Measurements from ENCODE around the gene UBP1. TPM values are rescaled to one million over a fixed set of nuclear protein-coding genes. Genes with fewer than 3 reads are reported as not detected.

The UBP1 gene
- total and polyA plus RNA-seq, 9 of the 15 experiments (the other 6 are each of a cell fraction or from before 2014, with no cell fraction given) = 13.6 to 143 (median 79.6) TPM

DNA sequence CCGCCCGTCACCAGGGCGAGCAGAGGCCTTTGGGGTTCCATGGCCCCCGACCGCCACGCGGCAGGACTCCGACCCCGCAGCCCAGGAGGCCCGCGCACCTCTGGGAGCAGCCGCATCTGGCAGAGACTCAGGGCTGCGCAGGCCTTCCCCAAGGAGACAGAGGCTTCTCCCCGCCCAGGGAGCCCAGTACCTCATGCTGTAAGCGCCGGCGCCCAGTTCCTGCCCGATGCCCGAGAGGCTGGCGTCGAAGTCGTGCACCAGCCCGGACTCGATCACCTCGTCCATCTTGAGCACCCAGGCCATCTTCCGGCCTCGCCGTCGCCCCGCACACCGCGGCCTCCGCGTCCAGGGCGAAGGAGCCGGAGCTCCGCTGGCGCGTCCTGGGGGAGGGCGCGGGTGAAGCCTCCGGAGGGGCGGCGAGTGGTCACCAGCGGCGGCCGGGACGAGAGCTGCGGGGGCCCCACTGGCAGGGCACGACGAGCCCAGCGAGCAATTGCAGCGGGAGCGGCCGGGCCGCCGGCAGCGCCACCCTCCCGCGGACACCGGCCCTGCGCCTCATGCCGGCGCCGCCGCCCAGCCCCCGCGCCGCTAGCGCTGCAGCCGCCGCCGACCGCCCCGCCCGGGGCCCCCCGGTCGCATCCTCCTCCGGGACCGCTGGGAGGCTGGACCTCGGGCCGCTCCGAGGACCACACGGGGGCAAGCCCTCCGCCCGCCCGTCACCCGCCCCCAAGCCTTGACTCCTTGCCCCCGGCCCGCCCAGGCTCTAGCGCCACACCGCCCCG is 468 bp downstream of the UBP1 start (continued):
- TF ChIP-seq, protein P1, sequence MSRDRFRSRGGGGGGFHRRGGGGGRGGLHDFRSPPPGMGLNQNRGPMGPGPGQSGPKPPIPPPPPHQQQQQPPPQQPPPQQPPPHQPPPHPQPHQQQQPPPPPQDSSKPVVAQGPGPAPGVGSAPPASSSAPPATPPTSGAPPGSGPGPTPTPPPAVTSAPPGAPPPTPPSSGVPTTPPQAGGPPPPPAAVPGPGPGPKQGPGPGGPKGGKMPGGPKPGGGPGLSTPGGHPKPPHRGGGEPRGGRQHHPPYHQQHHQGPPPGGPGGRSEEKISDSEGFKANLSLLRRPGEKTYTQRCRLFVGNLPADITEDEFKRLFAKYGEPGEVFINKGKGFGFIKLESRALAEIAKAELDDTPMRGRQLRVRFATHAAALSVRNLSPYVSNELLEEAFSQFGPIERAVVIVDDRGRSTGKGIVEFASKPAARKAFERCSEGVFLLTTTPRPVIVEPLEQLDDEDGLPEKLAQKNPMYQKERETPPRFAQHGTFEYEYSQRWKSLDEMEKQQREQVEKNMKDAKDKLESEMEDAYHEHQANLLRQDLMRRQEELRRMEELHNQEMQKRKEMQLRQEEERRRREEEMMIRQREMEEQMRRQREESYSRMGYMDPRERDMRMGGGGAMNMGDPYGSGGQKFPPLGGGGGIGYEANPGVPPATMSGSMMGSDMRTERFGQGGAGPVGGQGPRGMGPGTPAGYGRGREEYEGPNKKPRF (IDR thresholded peaks at IDR 0.05; ENCODE audit: low read depth, low read length) = no peak
- TF ChIP-seq KDM5B (IDR thresholded peaks at IDR 0.05; ENCODE audit: insufficient replicate concordance, low read depth, low read length) (peak; percentile 61), EP300 (IDR thresholded peaks at IDR 0.05; ENCODE audit: low read length) (no peak), HOXB6 (CRISPR knock-in tag; IDR thresholded peaks at IDR 0.05; ENCODE audit: borderline replicate concordance) (no peak), RB1 (IDR thresholded peaks at IDR 0.05; ENCODE audit: low read depth) (peak; percentile 68), PYGO2 (tag; IDR thresholded peaks at IDR 0.05) (no peak), CAMTA2 (CRISPR knock-in tag; conservative IDR thresholded peaks at IDR 0.05) (no peak), KLF6 (CRISPR knock-in tag; IDR thresholded peaks at IDR 0.05; ENCODE audit: borderline replicate concordance) (no peak), ZNF121 (CRISPR knock-in tag; conservative IDR thresholded peaks at IDR 0.05) (no peak), ZNF253 (CRISPR knock-in tag; conservative IDR thresholded peaks at IDR 0.05) (no peak)
- TF ChIP-seq, protein P2, sequence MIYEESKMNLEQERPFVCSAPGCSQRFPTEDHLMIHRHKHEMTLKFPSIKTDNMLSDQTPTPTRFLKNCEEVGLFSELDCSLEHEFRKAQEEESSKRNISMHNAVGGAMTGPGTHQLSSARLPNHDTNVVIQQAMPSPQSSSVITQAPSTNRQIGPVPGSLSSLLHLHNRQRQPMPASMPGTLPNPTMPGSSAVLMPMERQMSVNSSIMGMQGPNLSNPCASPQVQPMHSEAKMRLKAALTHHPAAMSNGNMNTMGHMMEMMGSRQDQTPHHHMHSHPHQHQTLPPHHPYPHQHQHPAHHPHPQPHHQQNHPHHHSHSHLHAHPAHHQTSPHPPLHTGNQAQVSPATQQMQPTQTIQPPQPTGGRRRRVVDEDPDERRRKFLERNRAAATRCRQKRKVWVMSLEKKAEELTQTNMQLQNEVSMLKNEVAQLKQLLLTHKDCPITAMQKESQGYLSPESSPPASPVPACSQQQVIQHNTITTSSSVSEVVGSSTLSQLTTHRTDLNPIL (CRISPR knock-in tag; IDR thresholded peaks at IDR 0.05) = no peak
- TF ChIP-seq, protein P3, sequence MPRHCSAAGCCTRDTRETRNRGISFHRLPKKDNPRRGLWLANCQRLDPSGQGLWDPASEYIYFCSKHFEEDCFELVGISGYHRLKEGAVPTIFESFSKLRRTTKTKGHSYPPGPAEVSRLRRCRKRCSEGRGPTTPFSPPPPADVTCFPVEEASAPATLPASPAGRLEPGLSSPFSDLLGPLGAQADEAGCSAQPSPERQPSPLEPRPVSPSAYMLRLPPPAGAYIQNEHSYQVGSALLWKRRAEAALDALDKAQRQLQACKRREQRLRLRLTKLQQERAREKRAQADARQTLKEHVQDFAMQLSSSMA (CRISPR knock-in tag; IDR thresholded peaks at IDR 0.05) = no peak
- TF ChIP-seq, protein P4, sequence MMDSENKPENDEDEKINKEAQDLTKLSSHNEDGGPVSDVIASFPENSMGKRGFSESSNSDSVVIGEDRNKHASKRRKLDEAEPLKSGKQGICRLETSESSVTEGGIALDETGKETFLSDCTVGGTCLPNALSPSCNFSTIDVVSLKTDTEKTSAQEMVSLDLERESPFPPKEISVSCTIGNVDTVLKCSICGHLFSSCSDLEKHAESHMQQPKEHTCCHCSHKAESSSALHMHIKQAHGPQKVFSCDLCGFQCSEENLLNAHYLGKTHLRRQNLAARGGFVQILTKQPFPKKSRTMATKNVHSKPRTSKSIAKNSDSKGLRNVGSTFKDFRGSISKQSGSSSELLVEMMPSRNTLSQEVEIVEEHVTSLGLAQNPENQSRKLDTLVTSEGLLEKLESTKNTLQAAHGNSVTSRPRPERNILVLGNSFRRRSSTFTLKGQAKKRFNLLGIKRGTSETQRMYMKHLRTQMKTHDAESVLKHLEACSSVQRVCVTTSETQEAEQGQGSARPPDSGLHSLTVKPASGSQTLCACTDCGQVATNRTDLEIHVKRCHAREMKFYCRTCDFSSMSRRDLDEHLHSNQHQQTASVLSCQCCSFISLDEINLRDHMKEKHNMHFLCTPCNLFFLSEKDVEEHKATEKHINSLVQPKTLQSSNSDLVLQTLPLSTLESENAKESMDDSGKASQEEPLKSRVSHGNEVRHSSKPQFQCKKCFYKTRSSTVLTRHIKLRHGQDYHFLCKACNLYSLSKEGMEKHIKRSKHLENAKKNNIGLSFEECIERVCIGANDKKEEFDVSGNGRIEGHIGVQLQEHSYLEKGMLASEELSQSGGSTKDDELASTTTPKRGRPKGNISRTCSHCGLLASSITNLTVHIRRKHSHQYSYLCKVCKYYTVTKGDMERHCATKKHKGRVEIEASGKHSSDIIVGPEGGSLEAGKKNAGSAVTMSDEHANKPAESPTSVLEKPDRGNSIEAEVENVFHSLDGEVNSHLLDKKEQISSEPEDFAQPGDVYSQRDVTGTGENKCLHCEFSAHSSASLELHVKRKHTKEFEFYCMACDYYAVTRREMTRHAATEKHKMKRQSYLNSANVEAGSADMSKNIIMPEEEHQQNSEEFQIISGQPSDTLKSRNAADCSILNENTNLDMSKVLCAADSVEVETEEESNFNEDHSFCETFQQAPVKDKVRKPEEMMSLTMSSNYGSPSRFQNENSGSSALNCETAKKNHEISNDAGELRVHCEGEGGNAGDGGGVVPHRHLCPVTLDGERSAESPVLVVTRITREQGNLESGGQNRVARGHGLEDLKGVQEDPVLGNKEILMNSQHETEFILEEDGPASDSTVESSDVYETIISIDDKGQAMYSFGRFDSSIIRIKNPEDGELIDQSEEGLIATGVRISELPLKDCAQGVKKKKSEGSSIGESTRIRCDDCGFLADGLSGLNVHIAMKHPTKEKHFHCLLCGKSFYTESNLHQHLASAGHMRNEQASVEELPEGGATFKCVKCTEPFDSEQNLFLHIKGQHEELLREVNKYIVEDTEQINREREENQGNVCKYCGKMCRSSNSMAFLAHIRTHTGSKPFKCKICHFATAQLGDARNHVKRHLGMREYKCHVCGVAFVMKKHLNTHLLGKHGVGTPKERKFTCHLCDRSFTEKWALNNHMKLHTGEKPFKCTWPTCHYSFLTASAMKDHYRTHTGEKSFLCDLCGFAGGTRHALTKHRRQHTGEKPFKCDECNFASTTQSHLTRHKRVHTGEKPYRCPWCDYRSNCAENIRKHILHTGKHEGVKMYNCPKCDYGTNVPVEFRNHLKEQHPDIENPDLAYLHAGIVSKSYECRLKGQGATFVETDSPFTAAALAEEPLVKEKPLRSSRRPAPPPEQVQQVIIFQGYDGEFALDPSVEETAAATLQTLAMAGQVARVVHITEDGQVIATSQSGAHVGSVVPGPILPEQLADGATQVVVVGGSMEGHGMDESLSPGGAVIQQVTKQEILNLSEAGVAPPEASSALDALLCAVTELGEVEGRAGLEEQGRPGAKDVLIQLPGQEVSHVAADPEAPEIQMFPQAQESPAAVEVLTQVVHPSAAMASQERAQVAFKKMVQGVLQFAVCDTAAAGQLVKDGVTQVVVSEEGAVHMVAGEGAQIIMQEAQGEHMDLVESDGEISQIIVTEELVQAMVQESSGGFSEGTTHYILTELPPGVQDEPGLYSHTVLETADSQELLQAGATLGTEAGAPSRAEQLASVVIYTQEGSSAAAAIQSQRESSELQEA (IDR thresholded peaks at IDR 0.05; ENCODE audit: low read depth) = no peak
